HepG2 (cell line): Measurements from ENCODE around the gene VDR. TPM values are rescaled to one million over a fixed set of nuclear protein-coding genes. Genes with fewer than 3 reads are reported as not detected.
A peak's percentile ranks its signal among the peaks of the same experiment; 100 is the strongest.

ENCODE experiments used
- CENPT ChIP-seq: sonication (generic); formaldehyde crosslinking; IDR thresholded peaks from 2 replicates; pipeline ENCODE4 v1.8.0; 2022; ENCODE audit warnings: low read depth, mild to moderate bottlenecking, moderate library complexity, missing genetic modification reagents
- FOXM1 ChIP-seq: sonication (generic); formaldehyde crosslinking; IDR thresholded peaks from 2 replicates; pipeline ENCODE4 v1.5.0; 2020; ENCODE audit warnings: missing genetic modification reagents
- GTF3A ChIP-seq: sonication (generic); formaldehyde crosslinking; conservative IDR thresholded peaks from 2 replicates; pipeline ENCODE4 v1.4.0; 2020; ENCODE audit warnings: mild to moderate bottlenecking, missing genetic modification reagents
- HDAC1 ChIP-seq: sonication (generic); formaldehyde crosslinking; IDR thresholded peaks from 2 replicates; pipeline ENCODE4 v1.5.1; 2020; ENCODE audit warnings: mild to moderate bottlenecking, missing genetic modification reagents
- HNRNPK ChIP-seq: fragments of 200-400 bp; formaldehyde crosslinking; IDR thresholded peaks from 2 replicates; pipeline ENCODE4 v1.6.1; 2018; ENCODE audit warnings: low read length, low read depth, moderate library complexity, mild to moderate bottlenecking; ENCODE audit not compliant: poor library complexity, severe bottlenecking
- HNRNPUL1 ChIP-seq: fragments of 200-400 bp; formaldehyde crosslinking; IDR thresholded peaks from 2 replicates; pipeline ENCODE4 v1.6.1; 2017; ENCODE audit warnings: low read depth, mild to moderate bottlenecking, low read length, moderate library complexity
- MAZ ChIP-seq, 2 experiments: sonication (generic) in 1 of 2; formaldehyde crosslinking in 1 of 2; IDR thresholded peaks; 2 replicates each; pipeline versions ENCODE4 v1.5.0 to v1.6.1; 2012 to 2020; ENCODE audit warnings: low read depth in 2 of 2, mild to moderate bottlenecking in 2 of 2, borderline replicate concordance in 1 of 2, improper control_type of control experiment in 1 of 2, low read length in 1 of 2, missing genetic modification reagents in 1 of 2, moderate library complexity in 1 of 2
- MIER2 ChIP-seq: IDR thresholded peaks from 2 replicates; pipeline ENCODE4 v1.6.1; 2016; ENCODE audit warnings: missing biosample characterization, missing genetic modification reagents
- MIER3 ChIP-seq: IDR thresholded peaks from 2 replicates; pipeline ENCODE4 v1.6.1; 2016; ENCODE audit warnings: missing compliant biosample characterization, borderline replicate concordance
- MTF1 ChIP-seq: sonication (generic); formaldehyde crosslinking; IDR thresholded peaks from 2 replicates; pipeline ENCODE4 v1.5.0; 2020; ENCODE audit warnings: missing genetic modification reagents
- NFKBIZ ChIP-seq: IDR thresholded peaks from 2 replicates; pipeline ENCODE4 v1.6.1; 2018; ENCODE audit warnings: missing genetic modification reagents, missing compliant biosample characterization
- NFRKB ChIP-seq: fragments of 450-650 bp; IDR thresholded peaks from 2 replicates; pipeline ENCODE4 v1.6.1; 2017
- NFYB ChIP-seq: sonication (generic); formaldehyde crosslinking; IDR thresholded peaks from 2 replicates; pipeline ENCODE4 v1.4.0; 2020; ENCODE audit warnings: missing genetic modification reagents
- RBFOX2 ChIP-seq: fragments of 200-400 bp; formaldehyde crosslinking; IDR thresholded peaks from 2 replicates; pipeline ENCODE4 v1.6.1; 2017; ENCODE audit warnings: low read depth, mild to moderate bottlenecking, low read length
- RFX3 ChIP-seq: IDR thresholded peaks from 2 replicates; pipeline ENCODE4 v1.6.1; 2016; ENCODE audit warnings: missing biosample characterization, missing genetic modification reagents
- SMAD3 ChIP-seq: sonication (generic); formaldehyde crosslinking; IDR thresholded peaks from 2 replicates; pipeline ENCODE4 v1.4.0; 2020; ENCODE audit warnings: missing genetic modification reagents
- SNAPC2 ChIP-seq: sonication (generic); formaldehyde crosslinking; IDR thresholded peaks from 2 replicates; pipeline ENCODE4 v1.8.1; 2022; ENCODE audit warnings: mild to moderate bottlenecking, missing genetic modification reagents
- TARDBP ChIP-seq: sonication (generic); formaldehyde crosslinking; IDR thresholded peaks from 2 replicates; pipeline ENCODE4 v1.8.0; 2022; ENCODE audit warnings: mild to moderate bottlenecking, missing genetic modification reagents
- U2AF1 ChIP-seq: fragments of 200-400 bp; formaldehyde crosslinking; optimal IDR thresholded peaks from 2 replicates; pipeline ENCODE3; 2017; ENCODE audit warnings: mild to moderate bottlenecking, low read depth, low read length
- U2AF2 ChIP-seq: fragments of 200-400 bp; formaldehyde crosslinking; IDR thresholded peaks from 2 replicates; pipeline ENCODE4 v1.6.1; 2017; ENCODE audit warnings: low read depth, mild to moderate bottlenecking, low read length
- ZNF10 ChIP-seq: sonication (generic); formaldehyde crosslinking; IDR thresholded peaks from 2 replicates; pipeline ENCODE4 v1.4.0; 2020; ENCODE audit warnings: mild to moderate bottlenecking, low read depth, missing genetic modification reagents, borderline replicate concordance
- ZNF333 ChIP-seq: sonication (generic); formaldehyde crosslinking; IDR thresholded peaks from 2 replicates; pipeline ENCODE4 v1.4.0; 2020; ENCODE audit warnings: mild to moderate bottlenecking, missing genetic modification reagents, borderline replicate concordance
- ZNF496 ChIP-seq: sonication (generic); formaldehyde crosslinking; IDR thresholded peaks from 2 replicates; pipeline ENCODE4 v1.8.1; 2023; ENCODE audit warnings: mild to moderate bottlenecking, moderate library complexity, missing genetic modification reagents; ENCODE audit not compliant: insufficient replicate concordance
- ZNF550 ChIP-seq: sonication (generic); formaldehyde crosslinking; IDR thresholded peaks from 2 replicates; pipeline ENCODE4 v1.4.0; 2020; ENCODE audit warnings: mild to moderate bottlenecking, missing genetic modification reagents, borderline replicate concordance
- ZNF556 ChIP-seq: sonication (generic); formaldehyde crosslinking; IDR thresholded peaks from 2 replicates; pipeline ENCODE4 v1.4.0; 2020; ENCODE audit warnings: mild to moderate bottlenecking, missing genetic modification reagents, borderline replicate concordance
- ZNF747 ChIP-seq: sonication (generic); formaldehyde crosslinking; IDR thresholded peaks from 2 replicates; pipeline ENCODE4 v1.8.1; 2023; ENCODE audit warnings: missing genetic modification reagents, mild to moderate bottlenecking, borderline replicate concordance
- polyA plus RNA-seq, 8 experiments: library from polyadenylated mRNA; depleted of rRNA in 3 of 8; stranded (reverse) in 7 of 8; unstranded in 1 of 8; fragments of >200 nt; fragmentation: Illumina TruSeq in 4 of 8; extraction: Trizol in 4 of 8; gene quantifications; 2 replicates each; pipeline versions ENCODE4 v1.2.1 to v1.2.3, GENCODE V29; 2011 to 2016; ENCODE audit warnings: low read depth in 4 of 8, missing spikeins in 1 of 8, mixed read lengths in 1 of 8; ENCODE audit not compliant: insufficient read depth in 1 of 8
- total RNA-seq, 5 experiments: library from RNA; depleted of rRNA; stranded (reverse); fragments of >200 nt; fragmentation: Illumina TruSeq; extraction: Trizol; gene quantifications; 2 replicates each; pipeline ENCODE4 v1.2.3, GENCODE V29; 2016; ENCODE audit warnings: low read depth in 1 of 5
- TF ChIP-seq, protein P1 (sequence below): sonication (generic); formaldehyde crosslinking; IDR thresholded peaks from 2 replicates; pipeline ENCODE4 v1.5.0; 2020; ENCODE audit warnings: missing genetic modification reagents
- TF ChIP-seq, protein P2 (sequence below): sonication (generic); formaldehyde crosslinking; IDR thresholded peaks from 2 replicates; pipeline ENCODE4 v1.4.0; 2020; ENCODE audit warnings: missing genetic modification reagents, mild to moderate bottlenecking, borderline replicate concordance

Gene VDR
- total and polyA plus RNA-seq, 2 of the 13 experiments (the other 11 are each of a cell fraction or from before 2014, with no cell fraction given) = 0.08 to 0.33 TPM

DNA sequence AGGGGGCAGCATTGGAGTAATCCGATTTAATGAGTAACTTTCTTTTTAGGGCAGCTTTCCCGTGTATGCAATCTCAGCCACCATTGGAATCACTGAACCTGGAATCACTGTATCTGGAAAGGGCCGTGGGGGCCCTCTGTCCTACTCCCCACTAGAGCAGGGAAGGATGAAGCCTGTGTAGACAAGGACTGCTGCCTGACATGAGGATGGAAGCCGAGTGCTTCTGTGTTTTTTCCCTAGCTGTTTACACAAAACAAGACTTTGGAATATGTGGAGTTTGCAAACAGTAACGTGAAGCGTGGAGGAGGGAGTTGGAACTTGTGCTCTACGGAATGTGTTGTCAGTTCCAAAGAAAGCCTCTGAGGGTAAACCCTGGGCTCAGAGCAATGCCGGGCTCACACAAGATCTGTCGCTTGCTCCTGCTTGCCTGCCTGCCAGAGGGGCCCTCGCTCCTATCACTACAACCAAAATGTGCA lies 52.7 kb downstream of the VDR start (continued):
- 0 out of 2 replicates have a peak, but pooled peaks have one; percentile 4 for TF ChIP-seq MAZ (IDR thresholded peaks at IDR 0.05; ENCODE audit: borderline replicate concordance, low read depth, low read length)
- peak; percentile 54; the same call in 1 of the 2 replicates for TF ChIP-seq MAZ (CRISPR knock-in tag; IDR thresholded peaks at IDR 0.05; ENCODE audit: low read depth)
- TF ChIP-seq RBFOX2 = no peak
- no peak for TF ChIP-seq ZNF556 (CRISPR knock-in tag)
- no peak for TF ChIP-seq HNRNPK
- no peak for TF ChIP-seq TARDBP (CRISPR knock-in tag)
- no peak for TF ChIP-seq NFKBIZ (CRISPR knock-in tag)
- TF ChIP-seq CENPT (CRISPR knock-in tag) = no peak
- TF ChIP-seq GTF3A (CRISPR knock-in tag) = no peak
- TF ChIP-seq ZNF747 (CRISPR knock-in tag) = no peak
- no peak for TF ChIP-seq MTF1 (CRISPR knock-in tag)
- no peak for TF ChIP-seq ZNF550 (CRISPR knock-in tag)
- 0 out of 2 replicates have a peak, but pooled peaks have one; percentile 22 for TF ChIP-seq SMAD3 (CRISPR knock-in tag)
- no peak for TF ChIP-seq ZNF496 (CRISPR knock-in tag)
- TF ChIP-seq NFRKB = no peak
- no peak for TF ChIP-seq HNRNPUL1
- TF ChIP-seq, protein P1, sequence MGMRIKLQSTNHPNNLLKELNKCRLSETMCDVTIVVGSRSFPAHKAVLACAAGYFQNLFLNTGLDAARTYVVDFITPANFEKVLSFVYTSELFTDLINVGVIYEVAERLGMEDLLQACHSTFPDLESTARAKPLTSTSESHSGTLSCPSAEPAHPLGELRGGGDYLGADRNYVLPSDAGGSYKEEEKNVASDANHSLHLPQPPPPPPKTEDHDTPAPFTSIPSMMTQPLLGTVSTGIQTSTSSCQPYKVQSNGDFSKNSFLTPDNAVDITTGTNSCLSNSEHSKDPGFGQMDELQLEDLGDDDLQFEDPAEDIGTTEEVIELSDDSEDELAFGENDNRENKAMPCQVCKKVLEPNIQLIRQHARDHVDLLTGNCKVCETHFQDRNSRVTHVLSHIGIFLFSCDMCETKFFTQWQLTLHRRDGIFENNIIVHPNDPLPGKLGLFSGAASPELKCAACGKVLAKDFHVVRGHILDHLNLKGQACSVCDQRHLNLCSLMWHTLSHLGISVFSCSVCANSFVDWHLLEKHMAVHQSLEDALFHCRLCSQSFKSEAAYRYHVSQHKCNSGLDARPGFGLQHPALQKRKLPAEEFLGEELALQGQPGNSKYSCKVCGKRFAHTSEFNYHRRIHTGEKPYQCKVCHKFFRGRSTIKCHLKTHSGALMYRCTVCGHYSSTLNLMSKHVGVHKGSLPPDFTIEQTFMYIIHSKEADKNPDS (CRISPR knock-in tag) = no peak
- TF ChIP-seq, protein P2, sequence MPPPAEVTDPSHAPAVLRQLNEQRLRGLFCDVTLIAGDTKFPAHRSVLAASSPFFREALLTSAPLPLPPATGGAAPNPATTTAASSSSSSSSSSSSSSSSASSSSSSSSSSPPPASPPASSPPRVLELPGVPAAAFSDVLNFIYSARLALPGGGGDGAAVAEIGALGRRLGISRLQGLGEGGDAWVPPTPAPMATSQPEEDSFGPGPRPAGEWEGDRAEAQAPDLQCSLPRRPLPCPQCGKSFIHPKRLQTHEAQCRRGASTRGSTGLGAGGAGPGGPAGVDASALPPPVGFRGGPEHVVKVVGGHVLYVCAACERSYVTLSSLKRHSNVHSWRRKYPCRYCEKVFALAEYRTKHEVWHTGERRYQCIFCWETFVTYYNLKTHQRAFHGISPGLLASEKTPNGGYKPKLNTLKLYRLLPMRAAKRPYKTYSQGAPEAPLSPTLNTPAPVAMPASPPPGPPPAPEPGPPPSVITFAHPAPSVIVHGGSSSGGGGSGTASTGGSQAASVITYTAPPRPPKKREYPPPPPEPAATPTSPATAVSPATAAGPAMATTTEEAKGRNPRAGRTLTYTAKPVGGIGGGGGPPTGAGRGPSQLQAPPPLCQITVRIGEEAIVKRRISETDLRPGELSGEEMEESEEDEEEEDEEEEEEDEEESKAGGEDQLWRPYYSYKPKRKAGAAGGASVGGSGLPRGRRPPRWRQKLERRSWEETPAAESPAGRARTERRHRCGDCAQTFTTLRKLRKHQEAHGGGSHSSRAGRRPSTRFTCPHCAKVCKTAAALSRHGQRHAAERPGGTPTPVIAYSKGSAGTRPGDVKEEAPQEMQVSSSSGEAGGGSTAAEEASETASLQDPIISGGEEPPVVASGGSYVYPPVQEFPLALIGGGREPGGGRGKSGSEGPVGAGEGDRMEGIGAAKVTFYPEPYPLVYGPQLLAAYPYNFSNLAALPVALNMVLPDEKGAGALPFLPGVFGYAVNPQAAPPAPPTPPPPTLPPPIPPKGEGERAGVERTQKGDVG (CRISPR knock-in tag) = no peak
- TF ChIP-seq RFX3 = no peak
- no peak for TF ChIP-seq NFYB (CRISPR knock-in tag)
- no peak for TF ChIP-seq FOXM1 (CRISPR knock-in tag)
- TF ChIP-seq MIER2 = no peak
- no peak for TF ChIP-seq HDAC1
- no peak for TF ChIP-seq U2AF1
- no peak for TF ChIP-seq ZNF10
- no peak for TF ChIP-seq ZNF333
- TF ChIP-seq SNAPC2 (CRISPR knock-in tag) = no peak
- no peak for TF ChIP-seq MIER3 (CRISPR knock-in tag)
- no peak for TF ChIP-seq U2AF2
